Gastrocnemius medialis (tissue), 4 donors: ENCODE measurements around the gene CLDN25. TPM values are rescaled to one million over a fixed set of nuclear protein-coding genes. Genes with fewer than 3 reads are reported as not detected.

Experiments
- ATAC-seq, 2 donors: fragments of 150-250 bp; one replicate each; pipeline ENCODE4 v1.9.1; 2016
- DNase-seq, 2 donors: peaks; one replicate each; pipeline ENCODE4 v3.0.0-alpha.2; 2019
- H3K27ac ChIP-seq, 4 donors: fragments of 200-600 bp; sonication (generic); 1 replicate in 1 of 4; 2 replicates in 3 of 4; pipeline ENCODE4 v1.5.1; 2016 to 2018; ENCODE audit warnings: mild to moderate bottlenecking in 2 of 4, moderate library complexity in 1 of 4
- H3K27me3 ChIP-seq, 3 donors: fragments of 200-600 bp; sonication (generic) in 2 of 3; 1 replicate in 1 of 3; 2 replicates in 2 of 3; pipeline versions ENCODE4 v1.5.1 to v1.6.0; 2016 to 2019; ENCODE audit warnings: mild to moderate bottlenecking in 1 of 3, moderate library complexity in 1 of 3
- H3K36me3 ChIP-seq, 2 donors: fragments of 200-600 bp; sonication (generic) in 1 of 2; one replicate each; pipeline ENCODE4 v1.5.1; 2017 to 2018
- H3K4me1 ChIP-seq, 2 donors: fragments of 200-600 bp; sonication (generic) in 1 of 2; one replicate each; pipeline ENCODE4 v1.5.1; 2016 to 2017; ENCODE audit warnings: mild to moderate bottlenecking in 2 of 2
- H3K4me3 ChIP-seq, 4 donors: fragments of 200-600 bp; sonication (generic) in 3 of 4; 1 replicate in 1 of 4; 2 replicates in 3 of 4; pipeline ENCODE4 v1.5.1; 2016 to 2019; ENCODE audit warnings: mild to moderate bottlenecking in 2 of 4
- H3K9me3 ChIP-seq, 3 donors: fragments of 200-600 bp; sonication (generic) in 2 of 3; 1 replicate in 1 of 3; 2 replicates in 2 of 3; pipeline ENCODE4 v1.5.1; 2016 to 2019
- CTCF ChIP-seq, 5 experiments: fragments of 450-650 bp in 3 of 5; fragments of 200-600 bp in 2 of 5; sonication (generic) in 2 of 5; IDR thresholded peaks in 4 of 5; conservative IDR thresholded peaks in 1 of 5; 1 replicate in 4 of 5; 2 replicates in 1 of 5; pipeline ENCODE4 v1.5.1; 2016 to 2019; ENCODE audit warnings: antibody characterized with exemption in 5 of 5, mild to moderate bottlenecking in 3 of 5, moderate library complexity in 3 of 5
- POLR2A ChIP-seq, 2 donors: fragments of 450-650 bp; IDR thresholded peaks; one replicate each; pipeline ENCODE4 v1.6.1; 2017; ENCODE audit warnings: antibody characterized with exemption in 2 of 2, mild to moderate bottlenecking in 2 of 2, moderate library complexity in 2 of 2
- in situ Hi-C, 4 donors: fragments of 200-750 bp; cut with MboI; loops; one replicate each; pipeline versions ENCODE4 v1.15.0 to v1.8.0; 2017; ENCODE audit warnings: low sequenced_read_pairs in 4 of 4
- intact Hi-C: fragments of 100-400 bp; cut with DNase I; formaldehyde crosslinking; loops from one replicate; pipeline ENCODE4 v1.15.1; 2023; ENCODE audit warnings: low total_unique reads
- total RNA-seq, 4 donors: library from RNA; depleted of rRNA; stranded (reverse); fragments of >200 nt; gene quantifications; one replicate each; pipeline versions ENCODE4 v1.1.0 to v1.2.3, GENCODE V29; 2016

Gene CLDN25
- not detected for total RNA-seq

GRCh38 chr11:113779496-113779895, at the start of gene CLDN25:
TSS of gene CLDN25 (plus strand) at chr11:113779796. CDS start at chr11:113779796, 0 bp downstream.
- H3K27me3 ChIP-seq = no peaks in the 10 kb centered on the region
- ATAC-seq (no peak), DNase-seq (no peak)
- in situ Hi-C loops = no loop called here
- H3K4me3 ChIP-seq = no peak within 1 kb of the TSS
- intact Hi-C loops = loop anchor here (2.0 kb wide), 1 partner anchor 17 kb away; no protein-coding TSS in a partner anchor
- no peaks in the 10 kb centered on the region for H3K9me3 ChIP-seq
- peaks cover 8% of the 10 kb centered on the region in 2 donors for H3K4me1 ChIP-seq
- no peaks in the 10 kb centered on the region for H3K36me3 ChIP-seq
- H3K27ac ChIP-seq = peak within 1 kb of the TSS; percentile 67 to 88 (median 87)
- no peak for TF ChIP-seq CTCF (IDR thresholded peaks at IDR 0.05 in 4 of 5, conservative IDR thresholded peaks at IDR 0.05 in 1 of 5)
- TF ChIP-seq POLR2A (IDR thresholded peaks at IDR 0.05) = no peak

- TF ChIP-seq CTCF (IDR thresholded peaks at IDR 0.05 in 4 of 5, conservative IDR thresholded peaks at IDR 0.05 in 1 of 5) (peak; percentile 41 to 79 (median 71)), POLR2A (IDR thresholded peaks at IDR 0.05) (no peak)
- Histone ChIP-seq H3K36me3 (peaks cover 0 to 46% of the 10 kb centered on the region in 2 donors), H3K4me3 (no peak overlapping the region), H3K27me3 (no peaks in the 10 kb centered on the region), H3K27ac (no peak overlapping the region), H3K4me1 (peaks cover 5 to 14% of the 10 kb centered on the region in 2 donors), H3K9me3 (no peaks in the 10 kb centered on the region)
- DNase-seq (peak; percentile 17 to 64), ATAC-seq (peak; percentile 81 to 97)
- intact Hi-C loops (loop anchor here (2.0 to 10.0 kb wide), 2 partner anchors 196 to 426 kb away; no protein-coding TSS in a partner anchor), in situ Hi-C loops (loop anchor here (5.0 to 25.0 kb wide), 4 partner anchors 194 to 426 kb away; partner anchors contain the start of gene TTC12 (in 1 of the 4))
Observed at GRCh38 chr11:113730887-113731726, 48.5 kb upstream of the CLDN25 start.

GRCh38 chr11:113732092-113732491, 47.5 kb upstream of the CLDN25 start:
- no peaks in the 10 kb centered on the region for H3K27me3 ChIP-seq
- intact Hi-C loops (loop anchor here (10.0 kb wide), 1 partner anchor 197 kb away; no protein-coding TSS in a partner anchor), in situ Hi-C loops (loop anchor here (5.0 to 25.0 kb wide), 4 partner anchors 195 to 427 kb away; partner anchors contain the start of gene TTC12 (in 1 of the 4))
- H3K9me3 ChIP-seq = no peaks in the 10 kb centered on the region
- peaks cover 5 to 11% of the 10 kb centered on the region in 2 donors for H3K4me1 ChIP-seq
- ATAC-seq (no peak), DNase-seq (no peak)
- H3K4me3 ChIP-seq = no peak overlapping the region
- H3K36me3 ChIP-seq = peaks cover 0 to 55% of the 10 kb centered on the region in 2 donors
- no peak for TF ChIP-seq POLR2A (IDR thresholded peaks at IDR 0.05)
- TF ChIP-seq CTCF (IDR thresholded peaks at IDR 0.05 in 4 of 5, conservative IDR thresholded peaks at IDR 0.05 in 1 of 5) = no peak
- H3K27ac ChIP-seq = no peak overlapping the region

- DNase-seq (no peak), ATAC-seq (no peak)
- Histone ChIP-seq H3K27ac (no peak overlapping the region), H3K4me3 (no peak overlapping the region), H3K9me3 (no peaks in the 10 kb centered on the region), H3K36me3 (peaks cover 0 to 98% of the 10 kb centered on the region in 2 donors), H3K4me1 (no peaks in the 10 kb centered on the region), H3K27me3 (no peaks in the 10 kb centered on the region)
- intact Hi-C loops (loop anchor here (10.0 kb wide), 1 partner anchor 202 kb away; no protein-coding TSS in a partner anchor), in situ Hi-C loops (loop anchor here (10.0 to 25.0 kb wide), 3 partner anchors 199 to 432 kb away; partner anchors contain the start of gene TTC12 (in 1 of the 4))
- TF ChIP-seq POLR2A (IDR thresholded peaks at IDR 0.05) (no peak), CTCF (IDR thresholded peaks at IDR 0.05 in 4 of 5, conservative IDR thresholded peaks at IDR 0.05 in 1 of 5) (no peak)
Observed at GRCh38 chr11:113736323-113736722, 43.3 kb upstream of the CLDN25 start.
